GM23338 (cell line): ENCODE data around the gene C11orf91. TPM values are rescaled to one million over a fixed set of nuclear protein-coding genes. Genes with fewer than 3 reads are reported as not detected.

Experiments used
- ATAC-seq: fragments of 200-7000 bp; cut with Tn5 transposase; 3 replicates; pipeline ENCODE4 v1.9.1; 2020
- DNase-seq: peaks from one replicate; pipeline ENCODE4 v3.0.0-alpha.2; 2015; ENCODE audit warnings: low spot score
- H2AFZ ChIP-seq: fragments of 200-600 bp; sonication (generic); 2 replicates; pipeline ENCODE4 v1.8.0; 2016; ENCODE audit warnings: antibody characterized with exemption, mild to moderate bottlenecking, moderate library complexity
- H3F3A ChIP-seq: fragments of 200-600 bp; sonication (generic); replicated peaks from 2 replicates; pipeline ENCODE4 v1.8.0; 2017; ENCODE audit warnings: antibody characterized with exemption, mixed run types, low read depth
- H3K27ac ChIP-seq: fragments of 200-600 bp; sonication (generic); 2 replicates; pipeline ENCODE4 v1.6.1; 2016; ENCODE audit warnings: low read depth
- H3K27me3 ChIP-seq: fragments of 200-600 bp; sonication (generic); 2 replicates; pipeline ENCODE4 v1.8.0; 2016; ENCODE audit warnings: mild to moderate bottlenecking, mixed run types, moderate library complexity; ENCODE audit not compliant: insufficient read depth
- H3K36me3 ChIP-seq: fragments of 200-600 bp; sonication (generic); 2 replicates; pipeline ENCODE4 v1.8.0; 2016; ENCODE audit warnings: mild to moderate bottlenecking; ENCODE audit not compliant: insufficient read depth
- H3K4me1 ChIP-seq: fragments of 200-600 bp; sonication (generic); 2 replicates; pipeline ENCODE4 v1.8.0; 2016; ENCODE audit warnings: mild to moderate bottlenecking, moderate library complexity; ENCODE audit not compliant: insufficient read depth
- H3K4me2 ChIP-seq: fragments of 200-600 bp; sonication (generic); 2 replicates; pipeline ENCODE4 v1.7.1; 2017; ENCODE audit warnings: mixed run types
- H3K4me3 ChIP-seq: fragments of 200-600 bp; sonication (generic); 2 replicates; pipeline ENCODE4 v1.6.1; 2016; ENCODE audit warnings: mixed run types
- H3K79me2 ChIP-seq: fragments of 200-600 bp; sonication (generic); replicated peaks from 2 replicates; pipeline ENCODE4 v1.8.0; 2017; ENCODE audit warnings: mild to moderate bottlenecking; ENCODE audit not compliant: insufficient read depth
- H3K9me2 ChIP-seq: fragments of 200-600 bp; sonication (generic); 2 replicates; pipeline ENCODE4 v1.8.0; 2017; ENCODE audit not compliant: insufficient read depth
- H4K20me1 ChIP-seq: fragments of 200-600 bp; sonication (generic); replicated peaks from 2 replicates; pipeline ENCODE4 v1.8.0; 2017; ENCODE audit warnings: mild to moderate bottlenecking; ENCODE audit not compliant: insufficient read depth
- H3K27ac Mint-ChIP-seq: 2 replicates; pipeline ENCODE4 v1.8.0; 2020; ENCODE audit warnings: inconsistent platforms, mild to moderate bottlenecking, moderate library complexity, mixed read lengths
- H3K27me3 Mint-ChIP-seq: 3 replicates; pipeline ENCODE4 v1.8.0; 2022; ENCODE audit warnings: low read depth, mild to moderate bottlenecking, moderate library complexity, mixed read lengths, inconsistent platforms; ENCODE audit not compliant: insufficient read depth, poor library complexity
- H3K36me3 Mint-ChIP-seq: 3 replicates; pipeline ENCODE4 v1.8.0; 2021; ENCODE audit warnings: low read depth, mild to moderate bottlenecking, inconsistent platforms, moderate library complexity, mixed read lengths
- H3K4me1 Mint-ChIP-seq: 3 replicates; pipeline ENCODE4 v1.8.0; 2020; ENCODE audit warnings: mild to moderate bottlenecking, inconsistent platforms, mixed read lengths
- H3K4me3 Mint-ChIP-seq: 3 replicates; pipeline ENCODE4 v1.8.0; 2021; ENCODE audit warnings: moderate library complexity, mild to moderate bottlenecking, inconsistent platforms, mixed read lengths
- H3K9me3 Mint-ChIP-seq: 3 replicates; pipeline ENCODE4 v1.8.0; 2020; ENCODE audit warnings: moderate library complexity, mild to moderate bottlenecking, inconsistent platforms, mixed read lengths
- CREB1 ChIP-seq: fragments of 250-450 bp; sonication (Bioruptor Pico); IDR thresholded peaks from 2 replicates; pipeline ENCODE4 v1.5.0; 2020; ENCODE audit warnings: low read depth, mild to moderate bottlenecking, moderate library complexity
- CTCF ChIP-seq, 2 experiments: fragments of 200-600 bp in 1 of 2; sonication (generic) in 1 of 2; conservative IDR thresholded peaks; 2 replicates each; pipeline versions ENCODE4 v1.5.1 to v1.6.1; 2016 to 2017; ENCODE audit warnings: antibody characterized with exemption in 2 of 2, low read depth in 2 of 2, mild to moderate bottlenecking in 2 of 2, moderate library complexity in 1 of 2
- ETS1 ChIP-seq: IDR thresholded peaks from 2 replicates; pipeline ENCODE4 v1.6.1; 2016; ENCODE audit warnings: antibody characterized with exemption
- EZH2 ChIP-seq: fragments of 200-600 bp; sonication (generic); IDR thresholded peaks from one replicate; pipeline ENCODE4 v1.8.0; 2017; ENCODE audit warnings: antibody characterized with exemption, mild to moderate bottlenecking, low read depth; ENCODE audit not compliant: unreplicated experiment
- EZH2phosphoT487 ChIP-seq: fragments of 200-600 bp; sonication (generic); IDR thresholded peaks from one replicate; pipeline ENCODE4 v1.8.1; 2018; ENCODE audit warnings: antibody characterized with exemption; ENCODE audit not compliant: unreplicated experiment
- JUNB ChIP-seq: IDR thresholded peaks from one replicate; pipeline ENCODE4 v1.6.1; 2016; ENCODE audit warnings: antibody characterized with exemption; ENCODE audit not compliant: unreplicated experiment
- NANOG ChIP-seq: IDR thresholded peaks from 2 replicates; pipeline ENCODE4 v1.6.1; 2016; ENCODE audit warnings: antibody characterized with exemption, borderline replicate concordance
- POLR2AphosphoS5 ChIP-seq: IDR thresholded peaks from 2 replicates; pipeline ENCODE4 v1.6.1; 2016; ENCODE audit warnings: antibody characterized with exemption, low read depth
- REST ChIP-seq: IDR thresholded peaks from one replicate; pipeline ENCODE4 v1.6.1; 2018; ENCODE audit warnings: antibody characterized with exemption; ENCODE audit not compliant: unreplicated experiment
- STAT1 ChIP-seq: IDR thresholded peaks from one replicate; pipeline ENCODE4 v1.6.1; 2016; ENCODE audit warnings: antibody characterized with exemption; ENCODE audit not compliant: unreplicated experiment
- ZNF114 ChIP-seq: fragments of 250-450 bp; sonication (Bioruptor Pico); IDR thresholded peaks from 2 replicates; pipeline ENCODE4 v1.5.0; 2020; ENCODE audit warnings: mild to moderate bottlenecking, moderate library complexity
- ZNF331 ChIP-seq: fragments of 250-450 bp; sonication (Bioruptor Pico); IDR thresholded peaks from 2 replicates; pipeline ENCODE4 v1.5.0; 2020; ENCODE audit warnings: low read depth, mild to moderate bottlenecking, moderate library complexity
- polyA plus RNA-seq: library from polyadenylated mRNA; unstranded; fragments of >200 nt; fragmentation: Nextera tagmentation; extraction: Ambion mirVana; gene quantifications from 2 replicates; pipeline ENCODE4 v1.2.1, GENCODE V29; 2016
- total RNA-seq: library from RNA; depleted of rRNA; stranded (reverse); fragments of >200 nt; shearing (Covaris generic); gene quantifications from 2 replicates; pipeline ENCODE4 v1.2.3, GENCODE V29; 2014

Gene C11orf91
- total and polyA plus RNA-seq, 2 experiments from 2014 or later = not detected

- no peaks in the 10 kb centered on the region; the same call in 2 of the 3 replicates for H3K9me3 Mint-ChIP-seq
- peaks cover 32% of the 10 kb centered on the region for H3K4me1 ChIP-seq
- H2AFZ ChIP-seq = no peak overlapping the region
- peaks cover 36% of the 10 kb centered on the region for H3K4me1 Mint-ChIP-seq
- no peak overlapping the region for H3K27ac ChIP-seq
- H3K4me3 ChIP-seq = no peak overlapping the region
- no peak for TF ChIP-seq EZH2
- no peak for TF ChIP-seq STAT1
- TF ChIP-seq NANOG = no peak
- TF ChIP-seq JUNB = no peak
- 0 out of 2 replicates have a peak, but pooled peaks cover 4% of the 10 kb centered on the region for H3K9me2 ChIP-seq
- DNase-seq (no peak), ATAC-seq (no peak)
- H4K20me1 ChIP-seq = no peaks in the 10 kb centered on the region
- H3K4me2 ChIP-seq = no peak overlapping the region
- no peak overlapping the region for H3K4me3 Mint-ChIP-seq
- no peaks in the 10 kb centered on the region for H3K36me3 Mint-ChIP-seq
- no peaks in the 10 kb centered on the region for H3K36me3 ChIP-seq
- peaks cover 8% of the 10 kb centered on the region for H3K27me3 Mint-ChIP-seq
- no peaks in the 10 kb centered on the region for H3K79me2 ChIP-seq
- peaks cover 10% of the 10 kb centered on the region for H3K27me3 ChIP-seq
- H3F3A ChIP-seq = no peaks in the 10 kb centered on the region
- H3K27ac Mint-ChIP-seq = no peak overlapping the region
Observed at GRCh38 chr11:33696411-33696810, 4.2 kb downstream of the C11orf91 start.

GRCh38 chr11:33695051-33695566, 5.5 kb downstream of the C11orf91 start:
- Histone ChIP-seq H3K4me2 (no peak overlapping the region), H3K27me3 (peaks cover 10% of the 10 kb centered on the region), H3K9me2 (0 out of 2 replicates have a peak, but pooled peaks cover 4% of the 10 kb centered on the region), H3F3A (no peaks in the 10 kb centered on the region), H3K36me3 (no peaks in the 10 kb centered on the region), H3K27ac (no peak overlapping the region), H3K4me1 (peaks cover 35% of the 10 kb centered on the region), H2AFZ (peak overlapping the region; percentile 66; the same call in 1 of the 2 replicates), H3K79me2 (no peaks in the 10 kb centered on the region), H4K20me1 (no peaks in the 10 kb centered on the region), H3K4me3 (no peak overlapping the region)
- DNase-seq (no peak), ATAC-seq (no peak)
- Mint-ChIP-seq H3K4me1 (peaks cover 41% of the 10 kb centered on the region), H3K27me3 (peaks cover 6% of the 10 kb centered on the region), H3K9me3 (no peaks in the 10 kb centered on the region; the same call in 2 of the 3 replicates), H3K4me3 (no peak overlapping the region), H3K36me3 (no peaks in the 10 kb centered on the region), H3K27ac (peak overlapping the region; percentile 18; the same call in 1 of the 2 replicates)
- TF ChIP-seq EZH2 (no peak), CREB1 (CRISPR knock-in tag) (no peak), JUNB (no peak), ETS1 (no peak), ZNF331 (CRISPR knock-in tag) (no peak), REST (no peak), EZH2phosphoT487 (no peak), STAT1 (no peak), POLR2AphosphoS5 (no peak), ZNF114 (CRISPR knock-in tag) (no peak), CTCF (conservative IDR thresholded peaks at IDR 0.05; ENCODE audit: low read depth in 2 of 2) (no peak)
